Right kidney (tissue), 9 donors: ENCODE data around the gene PTTG1IP2.
"Not testable (repeated sequence)": the region's sequence is repeated elsewhere in the genome, so short reads cannot be mapped to it uniquely, and the experiment has no call there.

Source experiments
- DNase-seq: peaks from one replicate; pipeline ENCODE4 v3.0.0-alpha.2; 2016
- long read RNA-seq, 8 donors: transcript quantifications; one replicate each; lab custom pipeline, GENCODE V29; 2026

Gene PTTG1IP2
- long read RNA-seq, donor 1 = 0 reads
- long read RNA-seq, donor 2 = 0 reads
- long read RNA-seq, donor 3 = 0 reads
- long read RNA-seq, donor 4 = 0 reads
- long read RNA-seq, donor 5 = 0 reads
- long read RNA-seq, donor 6 = 0 reads
- long read RNA-seq, donor 7 = 0 reads
- long read RNA-seq, donor 8 = 0 reads

GRCh38 chr7:90469554-90469953, at the start of gene PTTG1IP2:
TSS of gene PTTG1IP2 (plus strand) at chr7:90469639. CDS start at chr7:90469787, 148 bp downstream.
- no peak for DNase-seq

- DNase-seq = no peak
Observed at GRCh38 chr7:90421651-90422050, 47.8 kb upstream of the PTTG1IP2 start.

- no peak for DNase-seq
Observed at GRCh38 chr7:90424720-90425119, 44.7 kb upstream of the PTTG1IP2 start.

GRCh38 chr7:90425376-90425775, 44.1 kb upstream of the PTTG1IP2 start:
- no peak for DNase-seq

GRCh38 chr7:90430614-90431460, 38.6 kb upstream of the PTTG1IP2 start:
- DNase-seq = no peak

- DNase-seq = no peak
Observed at GRCh38 chr7:90432752-90433151, 36.7 kb upstream of the PTTG1IP2 start.

DNA sequence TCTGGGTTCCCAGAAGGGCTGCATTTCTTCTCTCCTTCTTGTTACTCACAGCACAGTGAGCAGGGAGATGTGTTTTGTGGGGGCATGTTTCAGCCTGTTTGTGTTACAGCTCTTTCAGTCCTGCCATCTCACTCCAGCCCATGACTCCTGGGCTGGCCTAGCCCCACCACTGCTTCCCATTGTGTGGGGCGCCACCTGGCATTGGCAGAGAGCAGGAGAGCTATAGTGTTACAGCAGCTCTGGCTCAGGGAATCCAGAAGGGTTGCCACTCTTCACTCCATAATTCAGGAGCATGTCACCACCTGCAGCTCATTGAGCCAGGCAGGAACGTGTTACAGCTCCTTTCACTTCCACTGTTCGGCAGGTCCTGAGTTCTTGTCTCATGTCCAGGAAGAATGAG, 36.2 kb upstream of the PTTG1IP2 start:
- no peak for DNase-seq

DNA sequence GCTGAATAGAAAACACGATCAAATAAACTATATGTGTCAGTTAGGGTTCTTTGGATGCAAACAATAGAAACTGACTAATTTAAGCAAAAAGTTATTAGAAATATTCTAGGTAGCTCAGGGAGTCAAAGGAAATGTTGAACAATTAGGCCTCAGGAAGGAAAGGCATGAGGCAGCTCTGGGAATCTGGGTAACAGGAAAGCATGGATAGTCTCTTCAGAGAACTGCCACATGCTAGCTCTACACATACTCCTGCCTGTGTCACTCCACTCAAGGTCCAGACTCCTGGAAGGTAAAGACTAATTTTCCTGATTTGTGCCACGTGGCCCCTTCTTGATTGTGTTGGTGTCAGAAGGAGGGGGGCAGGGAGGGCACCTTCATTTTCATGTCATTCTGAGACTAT, 23.8 kb upstream of the PTTG1IP2 start:
- DNase-seq = no peak

DNA sequence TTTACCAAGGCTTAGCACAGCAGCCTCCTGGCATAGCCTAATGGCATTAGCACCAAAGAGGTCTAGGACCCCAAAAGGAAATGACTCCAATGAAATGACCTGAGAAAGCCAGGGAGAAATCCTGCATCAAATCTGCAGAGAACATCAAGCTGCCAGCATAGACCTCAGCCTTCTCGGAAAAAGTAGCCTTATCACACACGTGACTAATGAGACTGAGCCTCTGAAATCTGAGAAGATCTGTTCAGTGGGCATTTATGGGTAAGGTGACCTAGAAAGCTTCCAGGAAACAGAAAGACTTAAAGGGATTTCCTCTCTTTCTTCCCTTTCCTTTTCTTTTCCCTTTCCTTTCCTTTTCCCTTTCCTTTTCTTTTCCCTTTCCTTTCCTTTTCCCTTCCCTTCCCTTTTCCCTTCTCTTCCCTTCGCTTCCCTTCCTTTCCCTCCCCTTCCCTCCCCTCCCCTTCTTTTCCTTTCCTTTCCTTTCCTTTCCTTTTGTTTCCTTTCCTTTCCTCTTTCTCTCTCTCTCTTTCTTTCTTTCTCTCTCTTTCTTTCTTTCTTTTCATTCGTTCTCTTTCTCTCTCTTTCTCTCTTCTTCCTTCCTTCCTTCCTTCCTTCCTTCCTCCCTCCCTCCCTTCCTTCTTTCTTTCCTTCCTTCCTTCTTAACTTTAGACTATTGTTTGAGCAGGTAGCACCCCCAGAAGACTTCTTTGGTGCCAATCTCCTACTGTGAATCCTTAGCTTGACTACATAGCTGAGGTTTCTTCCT, 23.1 kb upstream of the PTTG1IP2 start:
- DNase-seq = no peak

DNA sequence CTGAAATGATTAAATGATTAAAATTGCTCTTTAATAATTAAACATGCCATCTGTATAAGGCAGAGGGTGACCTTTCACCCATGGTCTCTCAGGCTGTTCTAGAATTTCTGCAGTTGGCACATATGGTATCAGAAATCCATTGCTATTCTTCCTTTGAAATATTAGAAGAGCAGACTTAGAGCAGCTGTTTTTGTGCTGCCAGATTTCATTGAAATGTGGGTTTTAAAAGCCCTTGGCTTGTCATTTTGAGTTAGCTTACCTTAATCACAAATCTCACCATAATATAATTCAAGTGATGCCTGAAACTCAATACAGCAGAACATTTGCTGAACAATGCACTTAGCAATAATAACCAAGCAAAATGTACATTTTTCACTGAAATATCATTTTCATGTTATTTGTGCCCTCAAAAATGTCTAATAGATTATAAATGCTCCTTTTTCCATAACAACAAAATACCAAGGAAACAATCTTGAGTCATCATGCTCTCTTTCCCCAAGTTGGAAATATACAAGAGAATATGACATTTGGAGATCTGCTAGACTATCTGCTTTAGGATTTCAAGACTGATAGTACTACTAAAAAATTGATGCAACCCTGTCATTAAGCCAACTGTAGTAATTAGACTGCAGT, 16.1 kb upstream of the PTTG1IP2 start:
- no peak for DNase-seq

DNA sequence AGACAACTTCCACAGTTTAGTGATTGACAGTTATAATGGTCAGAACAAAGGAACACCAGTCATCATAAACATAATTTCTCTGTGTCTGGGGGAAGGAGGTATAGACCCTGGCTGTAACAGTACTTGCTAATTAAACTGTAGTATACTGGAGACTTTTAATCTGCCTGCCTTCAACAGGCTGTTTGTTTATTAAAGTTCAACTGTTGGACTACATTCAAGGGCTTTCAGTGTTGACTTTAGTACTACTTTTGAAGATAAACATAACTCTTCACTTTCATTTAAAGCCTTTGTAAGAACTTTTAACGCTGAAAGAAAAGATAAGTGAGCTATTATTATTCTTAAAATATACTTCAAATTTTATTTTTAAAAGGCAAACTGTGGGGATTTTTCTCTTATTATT, 15.5 kb upstream of the PTTG1IP2 start:
- no peak for DNase-seq

GRCh38 chr7:90455163-90456030, 14.0 kb upstream of the PTTG1IP2 start:
- peak; percentile 34 for DNase-seq

DNA sequence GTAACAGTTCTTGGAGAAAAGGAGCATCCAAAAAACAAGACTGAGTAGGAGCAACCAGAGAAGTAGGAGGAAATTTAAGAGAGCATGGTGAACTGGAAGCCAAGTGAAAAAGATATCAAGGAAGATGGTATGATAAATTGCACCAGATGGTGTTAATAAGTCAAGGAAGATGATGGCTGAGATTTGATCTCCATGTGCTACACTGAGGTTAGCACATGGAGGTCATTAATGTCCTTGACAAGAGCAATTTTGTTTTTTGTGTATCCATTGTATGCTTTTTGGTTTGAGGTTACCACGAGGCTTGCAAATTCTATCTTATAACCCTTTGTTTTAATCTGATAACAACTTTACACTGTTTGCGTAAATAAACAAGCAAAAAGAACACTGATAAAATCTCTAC, 11.3 kb upstream of the PTTG1IP2 start:
- no peak for DNase-seq

GRCh38 chr7:90459888-90460287, 9.6 kb upstream of the PTTG1IP2 start:
- no peak for DNase-seq

DNA sequence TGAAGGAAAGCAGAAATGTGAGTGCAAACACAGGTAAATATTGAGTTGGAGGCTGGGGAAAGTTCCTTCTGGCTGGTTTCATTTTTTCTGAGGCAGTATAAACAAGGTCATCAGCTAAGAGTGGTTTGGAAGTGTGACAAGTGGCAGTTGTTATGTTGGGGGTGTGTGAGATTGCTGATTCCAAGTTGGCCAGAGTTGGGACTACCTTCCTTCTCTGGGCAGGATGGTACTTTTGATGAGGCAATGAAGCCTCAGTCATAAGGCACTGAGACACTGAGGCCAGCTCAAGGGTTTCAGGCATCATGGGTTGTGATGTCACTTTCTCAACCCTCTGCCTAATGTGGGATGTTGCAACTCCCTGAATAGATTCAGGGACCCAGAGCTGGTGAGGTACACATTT, 8.2 kb upstream of the PTTG1IP2 start:
- DNase-seq = no peak

DNA sequence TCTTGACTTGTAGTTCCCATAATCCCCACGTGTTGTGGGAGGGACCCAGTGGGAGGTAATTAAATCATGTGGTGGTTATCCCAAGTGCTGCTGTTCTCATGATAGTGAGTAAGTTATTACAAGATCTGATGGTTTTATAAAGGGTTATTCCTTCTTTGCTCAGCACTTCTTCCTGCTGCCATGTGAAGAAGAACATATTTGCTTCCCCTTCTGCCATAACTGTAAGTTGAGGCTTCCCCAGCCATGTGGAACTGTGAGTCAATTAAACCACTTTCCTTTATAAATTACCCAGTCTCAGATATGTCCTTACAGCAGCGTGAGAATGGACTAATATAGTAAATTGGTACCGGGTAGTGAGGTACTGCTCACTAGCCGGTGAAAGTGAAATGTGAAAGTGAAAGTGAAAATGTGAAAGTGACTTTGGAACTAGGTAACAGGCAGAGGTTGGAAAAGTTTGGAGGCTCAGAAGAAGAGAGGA, 6.2 kb upstream of the PTTG1IP2 start:
- not testable (repeated sequence) for DNase-seq

- DNase-seq = no peak
Observed at GRCh38 chr7:90465816-90466215, 3.6 kb upstream of the PTTG1IP2 start.

DNA sequence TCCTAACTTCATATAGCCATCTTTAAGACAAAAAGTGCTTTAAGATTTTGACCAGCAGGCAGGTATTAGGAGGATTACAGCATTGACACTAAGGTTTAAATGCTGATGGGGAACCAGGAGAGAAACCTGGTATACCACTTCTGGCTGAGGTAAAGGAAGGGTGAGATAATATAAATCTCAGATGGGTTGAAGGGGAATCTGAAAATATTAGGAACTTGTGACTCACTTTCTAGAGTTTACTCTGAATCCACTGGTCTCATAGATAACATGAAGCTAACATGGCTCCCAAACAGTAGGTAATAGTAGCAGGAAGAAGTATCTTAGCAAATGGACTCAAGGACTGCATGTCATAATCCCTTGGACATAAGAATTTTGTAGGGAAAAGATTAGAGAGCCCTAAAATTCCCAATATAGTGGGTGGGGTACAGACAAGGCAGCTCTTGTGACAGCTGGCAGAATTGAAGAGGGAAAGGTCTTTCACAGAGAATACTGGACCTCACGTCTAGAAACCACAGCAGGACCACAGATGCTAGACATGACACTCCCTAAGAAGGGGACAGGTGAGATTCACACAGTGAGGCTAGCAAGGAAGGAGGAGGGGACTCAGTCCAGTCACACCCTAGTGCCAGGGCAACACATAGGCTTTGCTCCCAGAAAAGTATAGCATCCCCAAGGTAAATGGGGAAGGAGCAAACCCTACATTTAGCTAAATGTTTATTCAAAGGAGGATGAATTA, 3.5 kb downstream of the PTTG1IP2 start:
- DNase-seq = no peak

- no peak for DNase-seq
Observed at GRCh38 chr7:90473814-90474213, 4.4 kb downstream of the PTTG1IP2 start.

- DNase-seq = no peak
Observed at GRCh38 chr7:90474284-90475210, 5.1 kb downstream of the PTTG1IP2 start.
